Fibroblast of skin of abdomen (primary cell): ENCODE results near the gene C1QL4. TPM values are rescaled to one million over a fixed set of nuclear protein-coding genes. Genes with fewer than 3 reads are reported as not detected.
"Not testable (repeated sequence)": the region's sequence is repeated elsewhere in the genome, so short reads cannot be mapped to it uniquely, and the experiment has no call there.

Experiments used
- DNase-seq: peaks from one replicate; pipeline ENCODE4 v3.0.0-alpha.2; 2013
- polyA plus RNA-seq, 2 experiments: library from polyadenylated mRNA; unstranded; fragments of 120-200 nt; gene quantifications; one replicate each; pipeline ENCODE4 v1.2.1, GENCODE V29; 2013; ENCODE audit not compliant: insufficient read length in 2 of 2

The C1QL4 gene
- polyA plus RNA-seq (2013, experiment 1 of 2; ENCODE audit: insufficient read length) = not detected
- not detected for polyA plus RNA-seq (2013, experiment 2 of 2; ENCODE audit: insufficient read length)

DNA sequence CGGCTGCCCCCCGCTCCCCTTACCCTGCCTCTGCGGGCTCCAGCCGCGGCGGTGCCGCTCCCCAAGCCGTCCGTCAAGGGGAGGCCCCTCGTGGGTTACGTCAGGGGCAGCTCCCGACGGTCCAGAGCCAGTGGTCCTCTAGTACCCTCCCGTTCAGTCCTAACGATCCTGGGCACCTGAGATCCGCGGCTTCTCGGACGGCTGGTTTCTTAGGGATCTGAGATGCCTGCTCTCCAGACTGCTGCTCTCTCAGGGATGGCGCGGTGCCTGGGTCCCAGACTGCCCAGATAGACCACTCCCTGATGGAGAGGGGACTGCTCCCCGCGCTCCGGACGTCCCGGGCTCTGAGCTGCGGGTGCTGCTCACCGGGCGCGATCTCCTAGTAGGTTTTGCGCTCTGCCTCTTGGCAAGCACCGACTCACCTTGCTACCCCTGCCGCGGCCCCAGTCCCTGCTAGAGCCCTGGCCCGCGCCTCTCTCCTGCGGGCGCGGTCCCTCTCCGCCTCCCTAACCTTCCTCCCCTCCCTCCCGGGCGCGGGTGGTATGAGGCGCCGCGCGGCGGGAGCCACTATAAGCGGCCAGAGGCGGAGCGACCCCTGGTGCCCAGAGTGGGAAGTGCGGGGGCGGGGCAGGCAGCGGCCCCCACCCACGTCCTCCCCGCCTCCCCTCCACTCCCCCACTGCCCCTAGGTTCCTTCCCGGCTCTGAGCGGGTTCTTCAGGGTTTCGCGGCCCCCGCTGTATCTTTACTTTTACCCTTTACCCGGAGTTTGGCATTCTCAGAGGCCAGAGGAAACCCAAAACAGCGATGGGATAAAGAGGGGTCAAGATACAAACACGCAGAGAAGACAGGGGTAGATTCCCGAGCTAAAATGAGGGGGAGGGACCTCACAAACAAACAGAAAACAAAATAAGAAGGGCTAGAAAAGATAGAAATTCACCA is at the start of gene C1QL4:
C1QL4 (minus strand) TSS at position 544 of the 940 bp plus-strand sequence. CDS start 711 bp downstream, outside the sequence.
- peak; percentile 64 for DNase-seq

DNA sequence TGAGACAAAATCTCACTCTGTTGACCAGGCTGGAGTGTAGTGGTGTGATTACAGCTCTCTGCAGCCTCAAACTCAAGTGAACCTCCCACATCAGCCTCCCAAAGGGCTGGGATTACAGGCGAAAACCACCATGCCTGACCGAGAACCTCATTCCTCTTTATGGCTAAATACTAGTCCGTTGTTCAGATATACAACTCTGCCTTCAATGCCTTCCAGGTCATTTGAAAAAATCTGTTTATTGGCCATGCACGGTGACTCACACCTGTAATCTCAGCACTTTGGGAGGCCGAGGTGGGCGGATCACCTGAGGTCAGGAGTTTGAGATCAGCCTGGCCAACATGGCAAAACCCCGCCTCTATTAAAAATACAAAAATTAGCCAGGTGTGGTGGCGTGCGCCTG is 43.2 kb upstream of the C1QL4 start:
- DNase-seq = not testable (repeated sequence)

DNA sequence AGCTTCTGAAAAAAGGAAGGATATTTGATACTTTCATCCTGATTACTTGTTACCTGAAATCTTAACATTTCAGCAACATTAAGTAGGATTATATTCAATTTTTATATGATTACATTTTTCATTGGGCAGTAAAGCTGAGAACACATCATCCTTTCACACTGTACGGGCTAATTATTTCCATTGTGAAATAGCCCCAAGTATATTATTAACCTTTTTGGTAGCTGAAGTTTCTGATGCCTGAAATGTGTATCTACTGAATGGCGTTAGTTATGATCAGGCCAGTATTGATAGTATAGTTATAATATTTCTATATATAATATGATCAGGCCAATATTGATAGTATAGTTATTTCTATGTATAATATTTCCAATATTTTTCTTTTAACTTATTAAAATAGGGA is 40.4 kb upstream of the C1QL4 start:
- no peak for DNase-seq

DNA sequence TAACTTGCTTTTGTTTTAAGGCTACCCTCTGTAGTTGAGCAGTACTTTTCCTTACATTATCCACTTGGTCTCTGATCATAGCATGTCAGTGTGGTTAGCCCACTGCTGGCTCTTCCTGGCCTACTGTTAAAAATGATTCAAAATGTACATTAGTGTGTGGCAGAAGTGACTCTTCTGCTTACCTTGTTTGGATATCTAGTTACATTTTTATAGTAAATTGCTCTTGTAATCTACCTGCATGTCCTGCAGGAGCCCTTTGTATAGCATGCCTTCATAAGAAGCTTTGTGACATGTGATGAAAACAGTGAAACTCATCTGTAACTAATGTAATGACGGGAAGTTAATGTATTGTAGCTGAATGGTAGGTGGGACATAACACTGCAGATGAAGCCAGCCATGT is 38.4 kb upstream of the C1QL4 start:
- no peak for DNase-seq

DNA sequence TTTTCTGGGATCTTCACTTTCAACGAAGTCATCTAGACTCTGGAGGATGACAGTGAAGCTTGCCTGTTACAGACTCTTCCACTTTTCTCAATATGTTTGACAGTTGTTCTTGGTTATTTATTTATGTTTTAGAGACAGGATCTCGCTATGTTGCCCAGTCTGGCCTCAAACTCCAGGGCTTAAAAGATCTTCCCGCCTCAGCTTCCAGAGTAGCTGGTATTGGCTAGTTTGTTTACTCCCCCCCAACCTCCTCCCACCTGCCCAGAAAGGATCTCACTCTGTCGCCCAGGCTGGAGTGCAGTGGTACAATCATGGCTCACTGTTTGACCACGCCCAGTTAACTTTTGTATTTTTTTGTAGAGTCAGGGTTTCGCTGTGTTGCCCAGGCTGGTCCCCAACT is 33.6 kb upstream of the C1QL4 start:
- no peak for DNase-seq

DNA sequence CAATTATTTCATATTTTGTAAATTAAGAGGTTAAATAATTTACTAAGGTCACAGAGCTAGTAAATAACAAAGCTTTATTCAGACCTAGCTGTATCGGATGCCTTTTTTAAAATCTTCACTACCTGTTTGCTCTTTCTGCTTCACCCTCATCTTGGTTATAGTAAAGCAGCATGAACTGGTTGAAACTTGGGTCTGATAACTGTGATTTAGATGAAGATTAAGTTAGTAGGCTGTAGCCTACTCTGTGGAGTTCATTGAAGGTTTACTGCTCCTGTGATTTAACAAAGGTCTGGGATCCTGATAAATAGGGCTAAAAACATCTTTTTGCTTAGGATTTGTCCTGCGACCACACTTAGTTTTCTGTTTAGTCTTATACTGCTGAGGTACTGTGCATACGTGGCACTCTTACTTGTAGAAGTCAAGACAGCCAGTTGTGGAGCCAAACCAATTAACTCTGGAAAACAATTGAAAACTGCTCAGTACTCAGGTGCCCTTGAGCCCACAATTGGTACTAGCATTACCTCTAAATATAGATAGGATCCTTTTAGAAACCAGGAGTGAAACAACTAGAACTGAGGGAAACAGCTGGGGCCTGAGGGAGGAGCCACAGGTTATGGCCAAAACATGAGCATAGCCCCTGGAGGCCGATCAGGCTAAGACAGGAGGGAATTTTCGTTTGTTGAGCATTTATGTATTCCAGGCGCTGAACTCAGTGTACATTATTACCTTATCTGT is 32.6 kb upstream of the C1QL4 start:
- peak; percentile 33 for DNase-seq

DNA sequence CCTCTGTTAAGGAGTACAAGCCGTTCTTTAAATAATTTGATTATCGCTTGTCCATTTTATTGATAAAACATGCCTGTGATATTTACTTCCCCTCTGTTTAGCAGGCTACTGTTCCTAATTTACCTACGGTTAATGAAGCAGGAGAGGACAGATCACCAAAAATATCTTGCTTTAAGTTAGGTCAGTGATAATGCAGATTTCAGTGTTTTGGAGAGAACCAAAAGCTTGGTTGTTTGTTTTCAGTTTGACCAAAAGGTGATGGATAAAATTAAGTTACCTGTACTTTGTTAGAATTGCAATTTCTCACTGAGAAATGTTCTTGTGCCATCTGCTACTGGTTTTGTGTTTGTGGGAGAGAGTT is 31.2 kb upstream of the C1QL4 start:
- no peak for DNase-seq

DNA sequence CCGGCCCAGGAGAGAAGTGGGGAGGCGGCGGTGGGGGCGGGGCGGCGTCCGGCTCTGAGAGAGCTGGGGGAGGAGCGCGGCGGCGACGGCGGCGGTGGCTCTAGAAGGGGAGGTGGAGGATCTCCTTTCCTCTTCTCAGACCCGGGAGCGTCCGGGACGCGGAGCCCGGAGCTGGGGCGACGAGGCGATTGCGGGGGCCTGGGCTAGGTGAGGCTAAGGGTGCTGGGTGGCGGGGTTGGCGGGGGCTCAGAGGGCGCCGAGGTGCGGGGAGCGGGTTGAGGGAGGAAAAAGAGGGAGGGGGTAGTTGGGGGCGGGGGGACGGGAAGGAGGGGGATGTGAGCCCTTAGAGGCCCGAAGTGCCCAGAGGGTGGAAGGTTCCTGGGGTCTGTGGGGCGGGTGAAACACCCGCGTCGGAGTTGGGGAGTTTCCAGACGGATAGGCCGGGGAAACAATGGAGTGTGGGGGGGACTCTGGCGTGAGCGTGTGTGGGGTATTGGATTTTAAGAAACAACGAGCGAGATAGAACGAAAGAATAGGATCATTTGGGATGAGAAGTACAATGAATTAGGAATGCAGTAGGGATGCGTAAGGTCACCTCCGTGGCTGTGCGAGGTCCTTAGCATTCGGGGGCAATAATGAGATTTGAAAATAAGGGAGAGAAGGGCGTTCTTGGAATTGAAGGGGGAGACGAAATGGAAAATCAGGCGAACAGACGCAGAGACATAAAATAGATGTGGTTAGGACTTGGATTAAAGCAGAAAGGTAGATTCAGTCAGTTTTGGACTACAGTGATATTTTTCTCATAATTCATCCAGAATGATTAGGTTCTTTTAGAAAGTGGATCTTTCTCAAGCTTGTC is 30.6 kb upstream of the C1QL4 start, which contains the start of gene SPATS2:
SPATS2 (plus strand) TSS at position 82 of the 859 bp plus-strand sequence. CDS start 93,551 bp downstream, outside the sequence.
- peak; percentile 27 for DNase-seq

DNA sequence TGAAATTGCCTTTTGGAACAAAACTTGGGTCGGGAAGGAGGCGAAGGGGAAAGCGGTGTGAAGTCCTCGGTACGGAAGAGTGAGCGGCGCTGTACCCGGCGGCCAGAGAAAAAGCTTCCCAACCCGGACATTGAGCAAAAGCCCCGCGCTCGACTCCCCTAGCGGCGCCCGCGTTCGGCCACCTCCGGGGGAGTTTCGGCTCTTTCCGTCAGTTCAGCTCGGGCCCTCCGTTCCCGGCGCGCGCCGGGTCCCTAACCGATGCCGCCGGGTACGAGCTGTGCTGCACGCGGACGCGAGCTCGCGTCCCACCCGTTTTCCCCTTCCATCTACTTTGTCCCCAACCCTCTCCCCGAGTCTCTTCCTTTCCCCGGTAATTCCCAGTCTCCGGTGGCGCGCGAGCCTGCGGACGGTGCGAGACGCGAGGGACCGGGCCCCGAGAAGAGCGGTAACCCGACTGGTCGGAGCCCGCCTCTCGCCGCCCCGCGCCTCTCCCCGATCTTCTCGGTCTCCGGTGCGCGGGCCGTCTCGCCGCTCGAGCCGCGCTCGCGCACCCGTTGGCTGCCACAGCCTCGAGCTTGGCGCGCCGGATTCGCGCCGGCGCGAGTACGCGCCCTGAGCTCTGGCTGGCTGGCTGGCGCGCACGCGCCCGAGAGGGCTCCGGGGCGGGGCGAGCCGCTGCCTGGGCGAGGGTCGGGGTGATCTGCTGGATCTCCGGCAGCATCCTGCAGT is 29.8 kb upstream of the C1QL4 start:
- peak; percentile 96 for DNase-seq

DNA sequence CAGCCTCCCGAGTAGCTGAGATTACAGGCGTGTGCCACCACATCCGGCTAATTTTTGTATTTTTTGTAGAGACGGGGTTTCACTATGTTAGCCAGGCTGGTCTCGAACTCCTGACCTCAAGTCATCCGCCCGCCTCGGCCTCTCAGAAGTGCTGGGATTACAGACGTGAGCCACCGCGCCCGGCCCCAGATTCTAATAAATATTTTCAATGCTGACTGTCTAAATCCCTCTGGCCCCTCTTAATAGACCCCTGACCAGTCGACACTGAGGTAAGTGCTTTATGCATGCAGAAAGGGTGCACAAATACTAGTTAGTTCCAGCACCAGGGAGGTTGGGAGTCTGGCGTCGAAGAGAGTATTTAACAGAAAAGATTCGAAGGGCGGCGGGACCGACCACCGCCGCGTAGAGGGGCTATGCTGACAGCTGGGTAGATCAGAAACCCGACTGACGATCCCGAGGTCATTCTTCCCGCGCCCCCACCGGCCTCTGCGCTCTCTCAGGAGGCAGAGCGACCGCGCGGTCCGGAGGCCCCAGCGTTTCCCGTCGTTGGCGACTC is 29.2 kb upstream of the C1QL4 start:
- DNase-seq = no peak

DNA sequence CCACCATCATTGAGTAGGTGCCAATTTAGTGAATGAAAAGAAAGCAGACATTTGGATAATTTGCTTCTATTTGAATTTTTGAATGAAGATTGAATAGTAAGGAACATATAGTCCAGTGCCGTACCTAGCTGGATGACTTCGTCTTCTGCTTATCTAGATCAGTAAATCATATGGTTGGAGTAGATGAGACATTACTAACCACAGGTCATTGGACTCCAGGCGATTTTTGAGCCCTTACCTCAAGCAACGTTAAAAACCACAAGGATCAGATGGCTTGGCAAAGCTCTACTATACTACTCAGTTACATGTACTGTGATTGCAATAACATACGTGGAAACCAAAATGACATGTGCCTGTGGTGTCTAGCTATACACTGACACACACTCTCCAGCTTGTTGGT is 28.6 kb upstream of the C1QL4 start:
- DNase-seq = peak; percentile 50

DNA sequence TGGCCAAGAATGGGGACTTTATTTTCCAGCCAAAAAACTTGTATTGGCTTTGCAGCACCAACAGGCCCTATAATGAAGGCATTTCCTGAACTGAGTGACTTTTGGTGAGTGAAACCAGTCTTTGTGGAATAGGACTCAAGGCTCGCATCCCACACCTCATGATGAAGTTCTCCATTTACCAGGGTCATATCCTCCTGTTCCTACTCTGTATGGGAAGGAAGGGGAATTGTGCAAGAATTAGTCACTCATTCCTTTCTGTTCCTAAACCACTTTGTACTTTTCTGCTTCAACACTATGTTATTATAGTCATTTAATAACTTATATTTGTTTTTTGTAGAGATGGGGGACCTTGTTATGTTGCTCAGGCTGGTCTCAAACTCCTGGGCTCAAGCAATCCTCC is 28.0 kb upstream of the C1QL4 start:
- DNase-seq = peak; percentile 65

DNA sequence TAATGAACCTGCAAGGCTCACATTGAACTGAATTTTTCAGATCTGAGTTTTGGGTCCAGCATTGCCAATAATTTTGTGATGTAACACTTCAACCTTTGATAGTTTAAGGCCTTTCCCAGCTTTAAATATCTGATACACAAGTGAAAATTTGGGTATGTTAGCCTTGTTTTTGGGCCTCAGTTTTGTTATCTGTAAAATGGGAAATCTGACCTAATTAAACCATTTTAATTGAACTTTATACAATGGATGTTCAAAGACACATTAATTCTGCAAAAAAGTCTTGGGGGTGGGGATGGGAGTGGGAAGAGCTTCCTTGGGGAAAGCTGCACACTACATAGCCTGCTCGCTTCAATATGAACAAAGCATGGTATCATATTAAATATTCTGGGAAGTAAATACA is 25.1 kb upstream of the C1QL4 start:
- no peak for DNase-seq

DNA sequence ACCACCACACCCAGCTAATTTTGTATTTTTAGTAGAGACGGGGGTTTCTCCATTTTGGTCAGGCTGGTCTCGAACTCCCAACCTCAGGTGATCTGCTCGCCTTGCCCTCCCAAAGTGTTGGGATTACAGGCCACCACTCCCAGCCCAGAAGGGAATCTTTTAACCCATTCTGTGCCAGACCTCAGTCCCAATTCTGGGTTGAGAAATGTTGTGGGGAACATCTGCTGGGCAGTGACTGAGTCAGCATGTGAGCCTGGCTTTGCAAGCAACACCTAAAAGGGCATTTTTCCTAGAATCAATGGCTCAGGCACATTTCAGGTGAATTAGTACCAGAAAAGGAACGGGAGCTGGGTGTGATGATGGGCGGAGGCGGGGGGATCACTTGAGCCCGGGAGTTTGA is 22.7 kb upstream of the C1QL4 start:
- no peak for DNase-seq

DNA sequence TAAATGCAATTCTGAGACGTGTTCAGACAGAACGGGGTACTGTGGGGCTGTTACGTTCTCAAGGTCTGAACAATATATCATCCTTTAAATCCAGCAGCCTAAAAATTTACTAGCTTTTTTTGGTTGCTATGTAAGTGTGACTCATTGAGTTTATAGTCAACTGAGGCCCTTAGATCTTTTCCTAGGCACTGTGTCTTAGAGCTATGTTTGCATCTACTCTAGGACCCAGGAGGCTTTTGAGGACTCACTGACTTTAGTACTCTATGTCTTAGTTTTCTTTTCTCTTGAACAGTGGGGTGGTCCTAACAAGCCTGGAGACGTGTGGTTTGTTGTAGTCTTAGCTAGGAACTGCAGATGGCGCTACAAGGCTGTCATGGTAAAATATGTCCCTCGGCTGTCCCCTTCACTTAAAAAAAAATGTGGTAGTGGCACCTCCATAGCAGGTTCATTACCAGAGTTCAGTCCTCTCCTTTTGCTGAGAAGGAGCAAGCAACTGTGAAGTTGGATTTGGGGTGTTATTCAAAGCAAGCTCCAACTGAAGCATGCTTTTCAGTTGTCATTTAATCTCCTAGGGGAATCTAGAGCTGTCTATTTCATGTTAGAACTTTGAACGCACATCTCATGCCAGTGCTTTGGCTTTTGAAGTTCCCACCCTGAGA is 21.6 kb upstream of the C1QL4 start:
- DNase-seq = peak; percentile 48

DNA sequence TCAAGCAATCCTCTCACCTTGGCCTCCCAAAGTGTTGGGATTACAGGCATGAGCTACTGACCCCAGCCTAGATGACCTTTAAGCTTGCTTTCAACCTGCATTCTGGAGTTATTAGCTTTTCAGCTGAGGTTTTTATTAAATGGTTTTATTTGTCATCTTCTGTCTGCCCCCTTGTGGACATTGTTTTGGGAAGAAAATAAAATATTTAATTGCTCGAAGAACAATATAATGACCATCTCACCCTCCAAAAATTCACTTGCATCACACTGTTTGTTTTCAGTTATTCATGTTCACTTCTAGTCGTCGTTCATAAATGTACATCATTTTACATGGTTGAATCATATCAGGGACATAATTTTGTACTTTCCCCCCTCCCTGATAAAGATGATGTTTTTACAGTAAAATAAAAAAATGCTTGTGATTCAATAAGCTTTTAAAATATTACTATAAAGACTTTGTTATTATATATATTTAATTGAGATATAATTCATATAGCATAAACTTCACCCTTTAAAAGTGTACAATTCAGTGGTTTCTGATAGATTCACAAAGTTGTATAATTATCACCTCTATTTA is 20.2 kb upstream of the C1QL4 start:
- DNase-seq = peak; percentile 56

DNA sequence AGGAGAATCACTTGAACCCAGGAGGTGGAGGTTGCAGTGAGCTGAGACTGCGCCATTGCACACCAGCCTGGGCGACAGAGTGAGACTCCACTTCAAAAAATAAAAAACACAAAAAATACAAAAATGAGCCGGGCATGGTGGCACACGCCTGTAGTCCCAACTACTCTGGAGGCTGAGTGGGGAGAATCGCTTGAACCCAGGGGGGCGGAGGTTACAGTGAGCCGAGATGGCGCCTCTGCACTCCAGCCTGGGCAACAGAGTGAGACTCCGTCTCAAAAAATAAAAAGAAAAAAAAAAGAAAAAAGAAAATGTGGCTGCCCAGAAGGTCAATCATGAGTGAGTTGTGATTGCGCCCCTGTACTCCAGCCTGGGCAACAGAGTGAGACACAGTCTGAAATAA is 18.9 kb upstream of the C1QL4 start:
- no peak for DNase-seq

DNA sequence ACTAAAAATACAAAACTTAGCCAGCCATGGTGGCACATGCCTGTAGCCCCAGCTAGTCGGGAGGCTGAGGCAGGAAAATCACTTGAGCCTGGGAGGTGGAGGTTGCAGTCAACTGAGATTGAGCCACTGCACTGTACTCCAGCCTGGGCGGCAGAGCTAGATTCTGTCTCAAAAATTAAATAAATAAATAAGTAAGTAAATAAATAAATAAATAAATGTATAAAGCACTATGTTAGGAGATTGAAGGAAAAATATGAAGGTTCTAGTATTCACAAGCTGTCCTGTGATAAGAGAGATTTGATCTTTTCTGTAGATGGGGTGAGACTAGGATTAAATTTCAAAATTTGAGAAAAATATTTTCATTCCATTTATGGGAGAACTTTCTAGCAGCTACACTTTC is 15.4 kb upstream of the C1QL4 start:
- no peak for DNase-seq

DNA sequence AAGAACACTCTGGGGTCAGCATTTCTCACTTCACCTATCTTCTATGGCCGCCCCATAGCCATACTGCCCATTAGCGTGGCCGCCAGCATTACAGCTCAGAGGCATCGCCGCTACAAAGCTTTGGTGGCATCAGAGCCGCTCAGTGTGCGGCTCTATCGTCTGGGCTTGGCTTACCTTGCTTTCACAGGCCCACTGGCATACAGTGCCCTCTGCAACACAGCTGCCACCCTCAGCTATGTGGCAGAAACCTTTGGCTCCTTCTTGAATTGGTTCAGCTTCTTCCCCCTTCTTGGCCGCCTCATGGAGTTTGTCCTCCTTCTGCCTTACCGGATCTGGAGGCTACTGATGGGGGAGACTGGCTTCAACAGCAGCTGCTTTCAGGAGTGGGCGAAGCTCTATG is 12.3 kb upstream of the C1QL4 start:
- DNase-seq = no peak

DNA sequence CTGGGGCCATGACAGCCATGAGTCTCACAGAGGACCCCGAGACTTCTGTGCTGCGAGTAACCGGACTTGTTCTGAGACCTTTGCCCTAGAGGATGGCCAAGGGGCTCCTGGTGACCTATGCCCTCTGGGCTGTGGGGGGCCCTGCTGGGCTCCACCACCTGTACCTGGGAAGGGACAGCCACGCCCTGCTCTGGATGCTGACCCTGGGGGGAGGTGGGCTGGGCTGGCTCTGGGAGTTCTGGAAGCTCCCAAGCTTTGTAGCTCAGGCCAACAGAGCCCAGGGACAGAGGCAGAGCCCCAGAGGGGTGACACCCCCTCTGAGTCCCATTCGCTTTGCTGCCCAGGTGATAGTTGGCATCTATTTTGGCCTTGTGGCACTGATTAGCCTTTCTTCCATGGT is 11.8 kb upstream of the C1QL4 start:
- DNase-seq = no peak
